ENCODE measurements around the gene MEDAG. TPM values are rescaled to one million over a fixed set of nuclear protein-coding genes. Genes with fewer than 3 reads are reported as not detected.

Gene MEDAG
- total RNA-seq, 3 donors from 2014 or later = 0.46 to 11.0 (median 8.9) TPM

GRCh38 chr13:30881191-30881651 lies 24.9 kb upstream of the MEDAG start:
- H3K4me1 ChIP-seq (ENCODE audit: low read depth) = no peaks in the 10 kb centered on the region
- H3K36me3 ChIP-seq (ENCODE audit: low read depth) = no peaks in the 10 kb centered on the region
- peaks cover 5% of the 10 kb centered on the region for H3K9me3 ChIP-seq
- peak; percentile 34 for ATAC-seq
- no peak for DNase-seq
- no peak for TF ChIP-seq CTCF (IDR thresholded peaks at IDR 0.05)
- no peak overlapping the region for H3K4me3 ChIP-seq
- intact Hi-C loops (cut with DNase I, micrococcal nuclease) = no loop called here

- Histone ChIP-seq H3K9me3 (peaks cover 5% of the 10 kb centered on the region), H3K4me1 (ENCODE audit: low read depth) (no peaks in the 10 kb centered on the region), H3K4me3 (no peak overlapping the region), H3K36me3 (ENCODE audit: low read depth) (no peaks in the 10 kb centered on the region)
- intact Hi-C loops (cut with DNase I, micrococcal nuclease) = no loop called here
- no peak for TF ChIP-seq CTCF (IDR thresholded peaks at IDR 0.05)
- no peak for ATAC-seq
- no peak for DNase-seq
Observed at GRCh38 chr13:30882026-30882850, 23.8 kb upstream of the MEDAG start.

- intact Hi-C loops (cut with DNase I, micrococcal nuclease) = no loop called here
- peaks cover 5% of the 10 kb centered on the region for H3K9me3 ChIP-seq
- TF ChIP-seq CTCF (IDR thresholded peaks at IDR 0.05) = no peak
- DNase-seq = no peak
- H3K4me1 ChIP-seq (ENCODE audit: low read depth) = no peaks in the 10 kb centered on the region
- no peak overlapping the region for H3K4me3 ChIP-seq
- no peak for ATAC-seq
- H3K36me3 ChIP-seq (ENCODE audit: low read depth) = no peaks in the 10 kb centered on the region
Observed at GRCh38 chr13:30882996-30883766, 22.9 kb upstream of the MEDAG start.

GRCh38 chr13:30884543-30884942 lies 21.5 kb upstream of the MEDAG start:
- no peak for DNase-seq
- no peak for ATAC-seq
- Histone ChIP-seq H3K9me3 (peaks cover 5% of the 10 kb centered on the region), H3K4me1 (ENCODE audit: low read depth) (no peaks in the 10 kb centered on the region), H3K4me3 (no peak overlapping the region), H3K36me3 (ENCODE audit: low read depth) (no peaks in the 10 kb centered on the region)
- intact Hi-C loops (cut with DNase I, micrococcal nuclease) = no loop called here
- no peak for TF ChIP-seq CTCF (IDR thresholded peaks at IDR 0.05)

- no peak for TF ChIP-seq CTCF (IDR thresholded peaks at IDR 0.05)
- Histone ChIP-seq H3K4me3 (no peak overlapping the region), H3K4me1 (ENCODE audit: low read depth) (no peaks in the 10 kb centered on the region), H3K36me3 (ENCODE audit: low read depth) (no peaks in the 10 kb centered on the region), H3K9me3 (peaks cover 5% of the 10 kb centered on the region)
- ATAC-seq (no peak), DNase-seq (no peak)
- intact Hi-C loops (cut with DNase I, micrococcal nuclease) = no loop called here
Observed at GRCh38 chr13:30889196-30889690, 16.8 kb upstream of the MEDAG start.
